ENCODE data around the gene PLCD3. TPM values are rescaled to one million over a fixed set of nuclear protein-coding genes. Genes with fewer than 3 reads are reported as not detected.

PLCD3 gene
- total RNA-seq, 4 donors from 2014 or later: 38.6 to 186 (median 75.1) TPM

DNA sequence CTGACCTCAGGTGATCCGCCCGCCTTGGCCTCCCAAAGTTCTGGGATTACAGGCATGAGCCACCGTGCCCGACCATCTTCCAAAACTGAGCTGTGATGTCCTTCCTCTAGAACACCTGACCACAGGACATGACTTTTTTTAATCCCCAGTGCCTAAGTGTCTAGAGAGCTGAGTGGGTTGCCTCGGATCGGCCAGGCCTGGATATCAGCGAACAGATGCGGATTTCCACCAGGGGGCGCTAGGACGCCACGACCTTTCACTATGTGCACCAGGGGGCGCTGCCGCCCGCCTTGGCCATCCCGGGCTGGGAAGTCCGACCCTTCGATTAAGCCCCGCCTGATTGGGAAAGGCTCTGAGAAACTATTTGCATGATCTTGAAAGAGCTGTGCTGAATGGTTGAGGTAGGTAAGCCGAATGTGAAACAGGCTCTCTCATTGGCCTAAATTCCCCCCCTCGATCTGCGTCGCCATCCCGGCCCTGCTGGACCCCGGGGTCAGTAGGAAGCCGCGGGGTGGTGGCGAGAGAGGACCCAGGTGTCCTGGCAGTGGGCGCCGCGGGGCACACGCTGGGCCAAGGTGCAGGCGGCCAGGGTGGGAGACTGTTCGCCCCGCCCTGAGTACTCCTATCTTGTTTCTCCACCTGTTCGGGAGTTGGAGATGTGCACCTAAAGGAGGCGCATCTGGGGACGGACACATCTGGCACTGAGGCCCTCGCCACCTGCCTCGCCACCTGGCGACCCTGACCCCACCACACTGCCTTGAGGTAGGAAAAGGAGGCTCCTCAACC is 3.1 kb upstream of the PLCD3 start, which contains the start of gene ACBD4:
Gene ACBD4 (plus strand): TSS at position 496 of the 786 bp plus-strand sequence. CDS start 458 bp downstream, outside the sequence.
- ATAC-seq (peak; percentile 89), DNase-seq (peak; percentile 94 to 95)
- in situ Hi-C loops (cut with MboI; ENCODE audit: low sequenced_read_pairs in 4 of 4): loop anchor here in 3 of 4 donors (5.0 to 25.0 kb wide), 4 partner anchors 59 to 223 kb away; partner anchors contain the start of gene GFAP (in 2 of the 3)
- peak; percentile 44 to 52 for TF ChIP-seq POLR2A (IDR thresholded peaks at IDR 0.05)
- TF ChIP-seq, protein P1, sequence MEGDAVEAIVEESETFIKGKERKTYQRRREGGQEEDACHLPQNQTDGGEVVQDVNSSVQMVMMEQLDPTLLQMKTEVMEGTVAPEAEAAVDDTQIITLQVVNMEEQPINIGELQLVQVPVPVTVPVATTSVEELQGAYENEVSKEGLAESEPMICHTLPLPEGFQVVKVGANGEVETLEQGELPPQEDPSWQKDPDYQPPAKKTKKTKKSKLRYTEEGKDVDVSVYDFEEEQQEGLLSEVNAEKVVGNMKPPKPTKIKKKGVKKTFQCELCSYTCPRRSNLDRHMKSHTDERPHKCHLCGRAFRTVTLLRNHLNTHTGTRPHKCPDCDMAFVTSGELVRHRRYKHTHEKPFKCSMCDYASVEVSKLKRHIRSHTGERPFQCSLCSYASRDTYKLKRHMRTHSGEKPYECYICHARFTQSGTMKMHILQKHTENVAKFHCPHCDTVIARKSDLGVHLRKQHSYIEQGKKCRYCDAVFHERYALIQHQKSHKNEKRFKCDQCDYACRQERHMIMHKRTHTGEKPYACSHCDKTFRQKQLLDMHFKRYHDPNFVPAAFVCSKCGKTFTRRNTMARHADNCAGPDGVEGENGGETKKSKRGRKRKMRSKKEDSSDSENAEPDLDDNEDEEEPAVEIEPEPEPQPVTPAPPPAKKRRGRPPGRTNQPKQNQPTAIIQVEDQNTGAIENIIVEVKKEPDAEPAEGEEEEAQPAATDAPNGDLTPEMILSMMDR (IDR thresholded peaks at IDR 0.05 in 4 of 5, conservative IDR thresholded peaks at IDR 0.05 in 1 of 5): peak; percentile 100
- intact Hi-C loops (cut with DNase I; ENCODE audit: low total_unique reads): loop anchor here (1.0 to 2.0 kb wide), 5 partner anchors 13 to 215 kb away; partner anchors contain the start of genes HEXIM1 and HEXIM2
- peaks cover 25 to 31% of the 10 kb centered on the region in 2 donors for H3K4me1 ChIP-seq
- H3K36me3 ChIP-seq: no peaks in the 10 kb centered on the region
- peak within 1 kb of the TSS; percentile 79 to 89 (median 80) for H3K27ac ChIP-seq
- H3K4me3 ChIP-seq: peak within 1 kb of the TSS; percentile 62 to 88 (median 70)
- no peaks in the 10 kb centered on the region for H3K9me3 ChIP-seq
- H3K27me3 ChIP-seq: no peaks in the 10 kb centered on the region

DNA sequence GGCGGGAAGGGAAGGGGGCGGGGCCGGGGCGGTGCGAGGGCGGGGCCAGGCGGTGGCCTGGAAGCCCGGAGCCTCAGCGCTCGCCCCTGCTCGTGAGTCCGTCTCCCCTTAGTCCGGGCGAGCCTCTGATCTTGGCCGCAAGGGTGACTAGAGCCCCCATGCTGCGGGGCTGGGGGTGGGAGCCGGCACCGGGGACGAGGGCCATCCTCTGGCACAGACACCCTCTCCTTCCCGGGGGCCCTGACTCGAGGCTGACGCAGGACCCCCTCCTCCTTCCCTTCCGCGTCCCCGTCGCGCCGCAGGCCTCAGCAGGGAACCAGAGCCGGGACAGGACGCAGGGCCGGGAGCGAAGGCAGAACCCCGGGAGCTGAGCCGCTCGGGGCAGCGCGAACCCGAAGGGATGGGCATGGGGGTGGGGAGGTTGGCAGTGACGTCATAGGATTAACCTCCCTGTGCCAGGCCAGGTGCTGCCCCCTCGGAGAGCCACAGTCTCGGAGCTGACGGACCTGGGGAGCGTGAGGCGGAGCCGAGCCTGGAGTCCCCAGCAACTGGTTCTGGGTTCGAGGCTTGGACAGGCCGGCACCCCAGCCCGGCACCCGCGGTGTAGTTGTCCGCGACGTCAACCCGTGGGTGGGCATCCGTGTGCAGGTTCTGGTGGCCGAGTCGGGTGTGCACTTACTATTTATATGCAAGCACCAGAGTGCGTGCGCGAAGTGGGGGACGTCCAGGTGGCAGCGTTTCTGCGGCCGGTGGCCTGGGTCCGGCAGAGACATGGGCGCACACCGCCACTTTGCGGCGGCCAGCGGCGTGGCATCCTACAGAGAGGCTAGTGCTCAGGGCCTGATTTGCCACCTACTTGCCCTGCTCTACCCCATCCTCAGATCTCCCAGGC is 503 bp upstream of the PLCD3 start:
- H3K27ac ChIP-seq: peak overlapping the region; percentile 93 to 100 (median 97)
- peak overlapping the region; percentile 72 to 98 (median 94) for H3K4me3 ChIP-seq
- in situ Hi-C loops (cut with MboI; ENCODE audit: low sequenced_read_pairs in 4 of 4) (loop anchor here in 2 of 4 donors (10.0 to 25.0 kb wide), 3 partner anchors 62 to 221 kb away; partner anchors contain the start of gene GFAP (in 2 of the 2)), intact Hi-C loops (cut with DNase I; ENCODE audit: low total_unique reads) (loop anchor here (2.0 to 5.0 kb wide), 3 partner anchors 36 to 358 kb away; no protein-coding TSS in a partner anchor)
- H3K9me3 ChIP-seq: no peaks in the 10 kb centered on the region
- H3K27me3 ChIP-seq: no peaks in the 10 kb centered on the region
- peak; percentile 82 to 89 for DNase-seq
- H3K36me3 ChIP-seq: no peaks in the 10 kb centered on the region
- H3K4me1 ChIP-seq: peaks cover 50 to 56% of the 10 kb centered on the region in 2 donors
- peak; percentile 42 to 44 for ATAC-seq
- TF ChIP-seq POLR2A (IDR thresholded peaks at IDR 0.05): peak; percentile 59 to 72
- TF ChIP-seq, protein P1 (IDR thresholded peaks at IDR 0.05 in 4 of 5, conservative IDR thresholded peaks at IDR 0.05 in 1 of 5): peak; percentile 81 to 91 (median 89)

DNA sequence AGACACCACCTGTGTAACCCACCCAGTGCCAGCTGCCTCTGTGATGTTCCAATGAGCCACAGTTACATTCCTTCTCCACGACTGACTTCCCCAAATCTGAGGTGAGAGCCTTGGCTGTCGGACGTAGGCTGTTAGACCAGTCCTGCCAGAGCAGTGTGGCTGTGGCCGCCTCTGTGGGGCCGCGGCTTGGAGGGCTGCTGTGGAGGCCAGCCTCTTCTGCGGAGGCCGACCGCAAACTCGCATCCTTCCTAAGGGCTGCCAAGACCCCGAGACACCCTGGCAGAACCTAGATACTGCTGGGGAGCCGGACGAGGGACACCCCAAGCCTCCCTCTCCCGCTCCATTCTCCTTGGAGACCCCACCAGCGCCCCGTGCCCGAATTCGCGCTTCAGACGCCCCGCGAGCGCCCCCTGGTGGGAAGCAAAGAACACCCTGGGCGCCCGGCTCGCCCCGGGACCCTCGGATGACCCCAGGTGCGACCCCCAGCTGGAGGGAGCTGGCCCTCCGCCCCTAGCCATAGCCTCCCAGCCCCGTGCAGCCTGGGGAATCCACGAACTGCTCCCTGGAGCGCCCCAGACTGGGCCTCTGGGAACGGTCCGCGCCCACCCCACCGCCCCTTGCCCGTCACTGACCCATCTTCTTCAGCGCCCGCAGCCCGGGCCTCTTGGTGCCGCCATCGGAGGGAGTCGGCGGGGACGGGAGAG is 547 bp downstream of the PLCD3 start:
- ATAC-seq: peak in 1 of 2 donors; percentile 0
- Histone ChIP-seq H3K27ac (peak overlapping the region; percentile 93 to 100 (median 97)), H3K4me1 (peaks cover 61 to 67% of the 10 kb centered on the region in 2 donors), H3K9me3 (no peaks in the 10 kb centered on the region), H3K27me3 (no peaks in the 10 kb centered on the region), H3K36me3 (no peaks in the 10 kb centered on the region), H3K4me3 (peak overlapping the region; percentile 72 to 98 (median 94))
- intact Hi-C loops (cut with DNase I; ENCODE audit: low total_unique reads): loop anchor here (2.0 to 5.0 kb wide), 3 partner anchors 35 to 357 kb away; no protein-coding TSS in a partner anchor
- in situ Hi-C loops (cut with MboI; ENCODE audit: low sequenced_read_pairs in 4 of 4): loop anchor here in 2 of 4 donors (10.0 to 25.0 kb wide), 3 partner anchors 63 to 219 kb away; partner anchors contain the start of gene GFAP (in 2 of the 2)
- TF ChIP-seq POLR2A (IDR thresholded peaks at IDR 0.05): no peak
- TF ChIP-seq, protein P1 (IDR thresholded peaks at IDR 0.05 in 4 of 5, conservative IDR thresholded peaks at IDR 0.05 in 1 of 5): peak; percentile 85 to 98 (median 95)
- DNase-seq: no peak

Measured in gastrocnemius medialis (tissue), 4 donors.